GM20000 (cell line): ENCODE measurements around the gene CSNK1G1.

Experiments used
- DNase-seq: peaks from one replicate; pipeline ENCODE4 v3.0.0; 2012; ENCODE audit warnings: low spot score
- TF ChIP-seq, protein P1 (sequence below): IDR thresholded peaks from 2 replicates; pipeline ENCODE4 v1.5.1; 2012; ENCODE audit warnings: mild to moderate bottlenecking, control low read depth; ENCODE audit errors: extremely low read depth, missing control alignments

Gene CSNK1G1

DNA sequence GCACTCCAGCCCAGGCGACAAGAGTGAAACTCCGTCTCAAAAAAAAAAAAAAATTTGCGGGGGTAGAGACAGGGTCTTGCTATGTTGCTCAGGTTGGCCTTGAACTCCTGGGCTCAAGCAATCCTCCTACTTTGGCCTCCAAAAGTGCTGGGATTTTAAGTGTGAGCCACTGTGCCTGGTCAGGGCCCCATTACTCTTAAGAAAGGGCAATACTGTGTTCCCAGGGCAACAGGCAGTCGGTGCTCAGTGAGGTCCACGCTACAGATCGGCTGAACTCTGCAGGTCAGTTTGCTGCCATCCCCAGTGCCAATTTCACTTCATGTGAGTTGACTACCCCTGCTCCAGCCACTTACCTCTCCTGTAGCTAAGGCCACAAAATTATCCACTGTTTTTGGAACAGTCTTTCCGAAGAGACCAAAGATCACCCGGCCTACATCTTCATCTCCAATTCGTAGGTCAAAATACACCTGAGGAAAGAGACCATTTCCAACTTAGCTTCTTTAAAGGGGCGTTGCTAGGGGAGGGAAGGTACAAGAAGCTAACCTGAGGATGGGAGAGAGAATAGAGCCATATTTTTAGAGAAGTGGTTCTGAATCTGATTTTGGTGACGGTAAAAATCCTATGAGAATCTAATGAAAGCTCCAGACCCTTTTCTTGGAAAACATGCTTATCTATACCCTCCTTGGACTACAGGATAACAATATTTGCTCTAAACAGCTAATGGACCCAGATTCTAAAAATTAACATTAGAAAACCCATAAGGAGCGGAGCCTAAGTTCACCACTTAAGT is 194.1 kb downstream of the CSNK1G1 start:
- TF ChIP-seq, protein P1, sequence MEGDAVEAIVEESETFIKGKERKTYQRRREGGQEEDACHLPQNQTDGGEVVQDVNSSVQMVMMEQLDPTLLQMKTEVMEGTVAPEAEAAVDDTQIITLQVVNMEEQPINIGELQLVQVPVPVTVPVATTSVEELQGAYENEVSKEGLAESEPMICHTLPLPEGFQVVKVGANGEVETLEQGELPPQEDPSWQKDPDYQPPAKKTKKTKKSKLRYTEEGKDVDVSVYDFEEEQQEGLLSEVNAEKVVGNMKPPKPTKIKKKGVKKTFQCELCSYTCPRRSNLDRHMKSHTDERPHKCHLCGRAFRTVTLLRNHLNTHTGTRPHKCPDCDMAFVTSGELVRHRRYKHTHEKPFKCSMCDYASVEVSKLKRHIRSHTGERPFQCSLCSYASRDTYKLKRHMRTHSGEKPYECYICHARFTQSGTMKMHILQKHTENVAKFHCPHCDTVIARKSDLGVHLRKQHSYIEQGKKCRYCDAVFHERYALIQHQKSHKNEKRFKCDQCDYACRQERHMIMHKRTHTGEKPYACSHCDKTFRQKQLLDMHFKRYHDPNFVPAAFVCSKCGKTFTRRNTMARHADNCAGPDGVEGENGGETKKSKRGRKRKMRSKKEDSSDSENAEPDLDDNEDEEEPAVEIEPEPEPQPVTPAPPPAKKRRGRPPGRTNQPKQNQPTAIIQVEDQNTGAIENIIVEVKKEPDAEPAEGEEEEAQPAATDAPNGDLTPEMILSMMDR: no peak
- DNase-seq: no peak

DNA sequence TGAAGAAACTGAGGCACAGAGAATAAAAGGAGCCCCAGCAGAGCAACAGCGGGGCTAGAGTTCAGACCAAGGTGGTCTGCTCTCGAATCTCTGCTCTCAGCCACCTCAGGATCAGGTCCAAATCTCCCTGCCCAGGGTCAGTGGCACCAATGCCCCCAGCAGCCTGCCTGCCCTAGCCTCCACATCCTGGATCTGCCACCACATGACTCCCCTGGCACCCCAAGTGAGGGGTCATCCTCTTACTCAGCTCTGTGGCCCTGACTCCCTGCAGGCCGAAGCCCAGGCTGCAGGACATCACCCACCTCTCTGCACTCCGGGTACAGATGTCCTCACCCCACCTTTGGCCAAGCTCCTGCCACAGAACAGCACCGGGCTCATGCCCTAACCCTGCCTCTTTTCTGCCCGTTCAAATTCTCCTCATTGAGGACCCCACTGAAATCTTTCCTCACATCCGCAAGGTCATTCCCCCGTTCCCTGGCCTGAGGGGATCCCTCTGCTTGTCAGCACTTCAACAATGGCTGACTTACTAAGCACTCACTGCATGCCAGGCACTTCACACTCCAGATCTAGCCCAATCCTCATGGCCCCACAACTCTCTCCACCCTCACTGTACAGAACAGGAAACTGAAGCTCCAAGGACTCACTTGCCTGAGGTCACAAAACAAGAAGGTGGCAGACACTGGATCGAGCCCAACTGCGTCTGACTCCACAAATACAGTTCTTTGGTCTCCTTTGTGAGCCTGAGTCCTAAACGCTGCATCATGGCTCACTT is 197.4 kb downstream of the CSNK1G1 start:
- DNase-seq: no peak
- TF ChIP-seq, protein P1: no peak

DNA sequence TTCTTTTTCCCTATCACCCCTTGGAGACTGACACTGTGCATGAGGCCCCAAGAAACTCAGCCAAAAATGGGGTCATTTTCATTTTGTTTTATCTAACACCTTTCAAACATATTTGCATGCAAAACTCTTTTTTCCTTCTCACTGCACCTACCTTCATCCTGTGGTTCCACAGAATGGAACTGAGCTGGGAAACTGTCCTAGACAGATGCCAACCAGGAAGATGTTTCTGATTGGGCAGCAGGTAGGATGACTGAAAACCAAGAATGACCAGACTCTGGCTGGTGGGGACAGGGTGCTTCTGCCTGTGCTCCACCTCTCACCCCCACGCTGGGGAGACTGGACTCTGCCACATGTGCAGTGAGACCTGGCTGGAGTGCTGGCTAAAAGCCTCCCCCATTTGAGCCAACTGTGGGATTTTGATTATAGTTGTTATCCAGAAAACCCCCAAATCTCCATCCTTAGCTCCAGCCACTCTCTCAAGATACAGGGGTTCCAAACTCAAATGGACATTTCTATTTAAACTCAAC is 198.3 kb downstream of the CSNK1G1 start:
- TF ChIP-seq, protein P1: no peak

DNA sequence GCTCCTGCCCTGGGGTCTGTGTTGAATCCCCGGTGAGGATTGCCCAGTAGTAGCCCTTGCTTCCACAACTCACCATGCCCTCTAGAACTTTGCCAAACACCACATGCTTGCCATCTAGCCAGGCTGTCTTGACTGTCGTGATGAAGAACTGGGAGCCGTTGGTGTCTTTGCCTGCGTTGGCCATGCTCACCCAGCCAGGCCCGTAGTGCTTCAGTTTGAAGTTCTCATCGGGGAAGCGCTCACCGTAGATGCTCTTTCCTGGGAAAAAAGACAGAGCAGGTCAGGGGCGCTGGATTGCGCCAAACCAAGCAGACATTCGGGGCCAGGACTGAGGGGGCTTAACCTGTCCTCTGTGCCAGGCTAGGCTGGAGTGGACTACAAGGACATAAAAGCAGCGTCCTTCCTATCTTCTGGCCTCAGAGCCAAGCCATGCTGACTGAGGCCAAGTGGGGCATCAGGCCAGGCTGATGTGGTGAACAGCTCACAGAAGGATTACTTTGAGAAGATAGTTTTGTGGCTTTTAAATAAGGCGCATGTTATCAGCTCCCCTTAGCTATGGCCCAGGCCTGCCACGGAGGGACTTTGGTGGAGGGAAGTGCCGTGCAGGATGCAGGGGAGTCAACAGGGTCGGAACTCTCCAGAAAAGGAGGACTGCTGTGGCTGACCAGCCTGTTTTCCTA is 199.2 kb downstream of the CSNK1G1 start:
- TF ChIP-seq, protein P1: no peak
- no peak for DNase-seq

More for the DNA sequence above, 198.3 kb downstream of the CSNK1G1 start:
- no peak for DNase-seq

DNA sequence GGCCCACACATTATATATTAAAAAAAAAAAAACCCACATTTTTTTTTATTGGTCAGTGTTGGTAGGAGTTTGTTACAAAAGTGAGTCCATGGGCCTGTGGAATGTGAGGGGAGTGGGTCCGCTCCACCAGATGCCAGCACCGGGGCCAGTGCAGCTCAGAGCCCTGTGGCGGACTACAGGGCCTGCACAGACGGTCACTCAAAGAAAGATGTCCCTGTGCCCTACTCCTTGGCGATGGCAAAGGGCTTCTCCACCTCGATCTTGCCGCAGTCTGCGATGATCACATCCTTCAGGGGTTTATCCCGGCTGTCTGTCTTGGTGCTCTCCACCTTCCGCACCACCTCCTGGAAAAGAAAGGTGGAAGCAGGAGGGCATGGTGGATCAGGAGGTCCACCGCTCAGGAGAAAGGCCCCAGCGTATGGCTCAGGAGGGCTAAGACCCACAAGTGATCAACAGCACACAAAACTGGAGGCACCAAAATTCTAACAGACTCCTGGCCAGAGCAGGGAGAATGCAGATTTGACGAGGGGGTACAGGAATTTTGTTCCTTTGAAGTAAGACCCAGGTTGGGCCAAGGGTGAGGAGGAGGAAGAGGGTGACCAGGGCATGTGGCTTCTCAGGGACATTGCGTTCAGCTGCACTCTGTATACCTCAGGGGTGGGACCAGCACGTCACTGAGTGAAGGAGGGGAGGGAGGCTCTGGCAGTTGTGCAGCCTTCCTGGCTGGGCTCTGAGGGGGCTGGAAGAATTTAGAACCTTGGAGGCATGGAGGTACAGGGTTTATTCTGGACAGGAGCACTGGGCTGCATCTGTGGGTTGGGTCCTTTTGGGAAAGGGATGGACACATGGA is 199.9 kb downstream of the CSNK1G1 start:
- no peak for DNase-seq
- TF ChIP-seq, protein P1: no peak

DNA sequence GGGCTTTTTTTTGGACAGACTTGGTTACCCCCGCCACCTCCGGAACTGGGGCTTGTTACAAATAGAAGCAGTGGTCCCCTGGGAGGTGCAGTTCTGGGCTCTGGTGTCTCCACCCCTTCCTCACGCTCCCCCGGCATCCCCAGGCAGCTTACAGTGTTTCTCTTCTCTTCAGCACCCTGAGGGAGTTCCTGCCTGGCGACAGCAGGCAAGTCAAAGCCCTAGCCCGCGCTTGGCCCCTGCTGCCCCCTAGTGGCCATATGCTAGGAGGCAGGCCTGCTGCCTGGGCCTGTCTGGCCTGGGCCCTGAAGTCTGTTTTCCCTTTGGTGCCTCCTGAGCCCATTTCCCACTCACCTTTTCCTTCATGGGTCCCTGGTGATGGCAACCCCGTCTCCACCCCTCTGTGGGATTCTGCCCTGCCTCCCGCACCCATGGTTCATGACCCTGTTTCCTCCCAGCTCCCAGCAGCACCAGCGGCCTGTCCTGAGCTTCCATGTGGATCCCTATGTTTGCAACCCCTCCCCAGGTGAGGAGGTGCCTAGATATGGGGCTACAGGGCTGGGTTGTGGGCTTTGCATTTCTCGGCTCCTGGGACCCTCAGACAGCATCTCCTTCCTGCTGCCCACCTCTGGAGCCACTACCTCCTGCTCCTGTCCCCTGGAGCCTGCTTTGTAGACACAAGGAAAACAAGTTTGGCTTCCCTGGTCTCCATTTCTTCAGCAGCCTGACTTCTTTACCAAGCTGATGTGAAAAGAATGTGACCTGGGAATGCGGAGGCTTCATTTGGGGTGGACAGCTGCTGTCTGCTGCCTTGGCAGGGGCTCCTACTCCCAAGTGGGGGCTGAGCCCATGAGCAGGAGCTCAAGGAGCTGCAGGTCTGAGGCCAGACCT is 202.2 kb downstream of the CSNK1G1 start:
- peak; percentile 92 for DNase-seq
- TF ChIP-seq, protein P1: peak; percentile 100
